Left renal pelvis (tissue), 4 donors: ENCODE measurements around the gene HACD2. TPM values are rescaled to one million over a fixed set of nuclear protein-coding genes. Genes with fewer than 3 reads are reported as not detected.
A peak's percentile ranks its signal among the peaks of the same experiment; 100 is the strongest.
"Not testable (repeated sequence)": the region's sequence is repeated elsewhere in the genome, so short reads cannot be mapped to it uniquely, and the experiment has no call there.

Experiments used
- DNase-seq, 4 donors: peaks; one replicate each; pipeline ENCODE4 v3.0.0-alpha.2; 2013; ENCODE audit warnings: low read depth in 4 of 4, low spot score in 3 of 4
- polyA plus RNA-seq, 4 donors: library from polyadenylated mRNA; unstranded; fragments of 120-200 nt; gene quantifications; one replicate each; pipeline ENCODE4 v1.2.1, GENCODE V29; 2013; ENCODE audit not compliant: insufficient read length in 4 of 4

Gene HACD2
- polyA plus RNA-seq, 4 donors: 28.5 to 52.1 (median 49.5) TPM

DNA sequence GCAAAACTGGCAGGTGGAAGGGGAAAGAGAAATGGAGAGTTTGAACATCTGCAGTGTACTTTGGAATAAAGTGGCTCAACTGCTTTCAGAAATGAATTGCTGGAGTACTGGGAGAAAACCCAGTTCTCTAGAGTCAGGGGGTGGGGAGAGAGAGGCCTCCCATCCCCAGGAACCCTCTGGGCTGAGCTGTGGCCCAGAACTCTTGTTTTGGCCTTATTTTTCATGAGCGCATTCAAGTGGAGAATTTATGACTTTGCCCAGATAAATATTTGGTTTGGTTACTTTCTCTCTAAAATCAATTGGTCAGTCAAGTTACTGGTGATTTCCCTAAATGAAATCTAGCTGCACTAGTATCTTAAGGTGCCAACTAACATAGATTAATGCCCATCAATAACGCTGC is 28.7 kb upstream of the HACD2 start:
- no peak for DNase-seq

- not testable (repeated sequence) for DNase-seq
Measured at GRCh38 chr3:123611674-123612073, 26.8 kb upstream of the HACD2 start.

DNA sequence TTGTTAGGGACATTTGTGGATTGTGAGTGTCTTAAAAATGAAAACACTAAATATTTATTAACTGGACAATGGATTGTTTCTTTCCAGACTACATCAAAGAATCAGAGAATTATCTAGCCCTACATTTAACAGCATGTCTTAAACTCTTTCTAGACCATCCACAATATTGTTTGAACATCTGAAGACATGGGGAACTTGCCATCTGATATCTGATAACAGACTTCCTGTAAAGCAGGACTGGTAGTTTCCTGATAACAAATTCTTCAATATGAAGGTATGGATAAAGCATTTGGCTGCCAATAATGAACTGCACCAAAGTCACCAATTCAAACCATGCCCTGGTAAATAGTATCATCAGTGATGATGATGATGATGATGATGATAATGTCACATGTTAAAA is 26.2 kb upstream of the HACD2 start:
- no peak for DNase-seq

GRCh38 chr3:123610331-123610730 is 25.5 kb upstream of the HACD2 start:
- no peak for DNase-seq

DNA sequence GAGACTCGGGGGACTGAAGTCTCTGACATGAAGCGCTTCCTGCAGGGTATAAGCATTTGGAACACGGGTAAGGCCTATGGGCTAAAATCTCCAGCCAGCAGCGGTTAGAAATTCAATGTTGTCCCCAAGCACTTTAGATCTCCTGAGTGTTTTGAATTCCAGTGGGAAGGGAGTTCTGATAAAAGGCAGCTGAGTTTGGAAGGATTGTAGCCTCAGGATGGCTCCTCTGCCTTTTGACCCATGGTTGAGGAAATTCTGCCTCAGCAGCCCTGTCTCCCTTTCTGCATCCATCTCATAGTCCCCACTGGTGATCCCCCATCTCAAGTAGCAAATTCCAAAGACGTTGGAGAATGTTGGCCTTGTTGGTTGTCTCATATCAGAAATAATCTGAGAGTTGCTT is 24.2 kb upstream of the HACD2 start:
- no peak for DNase-seq

DNA sequence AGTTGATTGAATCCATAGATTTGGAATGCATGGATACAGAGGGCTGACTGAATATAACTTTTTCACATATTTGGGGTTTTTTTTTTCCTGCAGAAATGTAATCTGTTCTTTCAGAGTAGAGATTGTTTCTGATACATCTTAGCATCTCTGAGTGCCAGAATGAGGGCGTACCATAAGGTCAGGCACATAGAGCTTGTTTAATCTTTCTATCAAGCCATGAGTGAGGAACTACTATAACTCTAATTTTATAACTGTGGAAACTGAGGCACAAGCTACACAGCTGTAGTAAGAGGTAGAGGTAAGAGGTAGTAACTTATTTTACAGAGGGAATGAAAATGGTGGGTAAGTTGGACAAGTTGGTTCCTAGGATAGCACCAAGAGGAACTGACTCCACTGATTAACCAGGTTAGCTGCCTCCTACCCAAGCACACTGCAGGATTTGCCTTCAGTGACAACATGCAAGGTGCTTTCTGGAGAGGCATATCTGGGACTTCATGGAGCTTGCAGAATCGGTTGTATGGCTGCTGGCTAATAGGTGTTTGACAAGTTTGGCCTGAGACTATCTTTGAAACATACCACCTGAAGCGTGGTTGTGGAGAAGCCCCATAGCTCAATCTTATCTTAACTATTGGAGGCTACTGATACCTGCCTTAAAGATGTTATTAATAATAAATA is 23.5 kb upstream of the HACD2 start:
- no peak for DNase-seq

DNA sequence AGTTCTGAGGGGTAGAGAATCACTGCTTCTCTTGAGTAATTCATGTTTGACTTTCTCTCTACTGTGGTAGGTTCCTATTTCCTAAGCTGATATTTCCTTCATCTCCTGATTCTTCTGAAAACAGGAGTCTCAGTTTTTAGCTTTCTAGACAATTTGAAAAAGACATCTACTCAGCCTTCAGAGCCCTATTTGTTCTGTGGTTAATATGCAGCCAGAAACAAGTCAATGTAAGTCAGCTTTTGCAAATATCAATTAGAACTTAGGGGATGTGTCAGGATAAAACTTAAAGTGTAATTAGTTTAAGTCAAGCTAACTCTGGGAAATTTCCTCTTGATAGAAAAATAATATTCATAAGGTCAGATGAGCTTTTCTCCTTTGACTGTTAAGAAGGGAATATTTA is 21.7 kb upstream of the HACD2 start:
- no peak for DNase-seq

DNA sequence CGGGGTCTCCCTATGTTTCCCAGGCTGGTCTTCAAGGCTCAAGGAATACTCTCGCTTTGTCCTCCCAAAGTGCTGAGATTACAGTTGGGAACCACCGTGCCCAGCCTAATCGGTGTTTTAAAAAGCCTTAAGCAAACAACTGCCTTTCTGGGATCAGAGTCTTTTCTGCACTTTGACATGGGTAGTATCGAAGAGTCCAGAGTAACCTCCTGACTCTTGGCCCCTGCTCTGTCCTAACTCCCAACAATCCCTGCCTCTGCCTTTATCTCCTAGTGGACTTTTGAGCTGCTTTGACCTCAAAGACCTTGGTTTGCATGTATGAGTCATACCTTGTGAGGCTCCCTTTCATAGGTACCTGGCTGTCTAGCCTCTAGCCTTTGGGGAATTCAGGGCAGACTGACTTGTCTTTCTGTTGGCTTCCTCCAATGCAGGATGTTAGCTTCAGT is 21.0 kb upstream of the HACD2 start:
- DNase-seq: no peak

DNA sequence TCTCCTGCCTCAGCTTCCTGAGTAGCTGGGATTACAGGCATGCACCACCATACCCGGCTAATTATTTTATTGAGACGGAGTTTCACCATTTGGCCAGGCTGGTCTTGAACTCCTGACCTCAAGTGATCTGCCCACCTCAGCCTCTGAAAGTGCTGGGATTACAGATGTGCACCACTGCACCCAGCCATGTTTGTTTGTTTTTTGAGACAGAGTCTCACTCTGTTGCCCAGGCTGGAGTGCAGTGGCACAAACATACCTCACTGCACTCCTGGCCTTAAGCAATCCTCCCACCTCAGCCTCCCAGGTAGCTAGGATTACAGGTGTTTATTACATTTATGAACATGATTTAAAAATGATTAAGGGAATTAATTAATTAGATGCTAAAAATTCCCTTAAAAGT is 18.3 kb upstream of the HACD2 start:
- DNase-seq: not testable (repeated sequence)

DNA sequence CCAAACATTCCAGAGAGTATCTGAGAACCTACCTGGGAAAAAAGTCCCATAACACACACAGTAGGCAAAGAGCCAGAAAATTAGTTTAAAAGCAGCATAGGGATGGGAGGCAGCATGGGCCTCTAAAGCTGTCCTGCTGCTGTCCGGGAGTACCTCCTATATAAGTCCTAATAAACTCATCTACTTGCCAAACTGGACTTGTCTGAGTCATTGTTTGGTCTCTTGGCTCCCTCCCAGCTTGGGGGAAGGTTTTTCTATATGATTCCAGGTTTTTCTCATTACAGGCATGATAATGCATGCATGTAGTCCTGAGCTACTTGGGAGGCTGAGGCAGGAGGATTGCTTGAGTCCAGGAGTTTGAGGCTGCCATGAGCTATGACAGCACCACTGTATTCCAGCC is 17.5 kb upstream of the HACD2 start:
- DNase-seq: no peak

DNA sequence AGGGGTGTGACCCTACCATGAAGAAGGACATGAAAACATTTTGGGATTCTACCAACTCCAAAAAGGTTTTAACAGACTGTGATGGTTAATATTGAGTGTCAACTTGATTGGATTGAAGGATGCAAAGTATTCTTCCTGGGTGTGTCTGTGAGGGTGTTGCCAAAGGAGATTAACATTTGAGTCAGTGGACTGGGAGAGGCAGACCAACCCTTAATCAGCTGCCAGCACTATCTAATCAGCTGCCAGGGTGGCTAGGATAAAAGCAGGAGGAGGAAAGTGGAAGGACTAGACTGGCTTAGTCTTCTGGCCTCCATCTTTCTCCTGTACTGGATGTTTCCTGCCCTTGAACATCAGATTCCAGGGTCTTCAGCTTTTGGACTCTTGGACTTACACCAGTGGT is 16.0 kb upstream of the HACD2 start:
- not testable (repeated sequence) for DNase-seq

DNA sequence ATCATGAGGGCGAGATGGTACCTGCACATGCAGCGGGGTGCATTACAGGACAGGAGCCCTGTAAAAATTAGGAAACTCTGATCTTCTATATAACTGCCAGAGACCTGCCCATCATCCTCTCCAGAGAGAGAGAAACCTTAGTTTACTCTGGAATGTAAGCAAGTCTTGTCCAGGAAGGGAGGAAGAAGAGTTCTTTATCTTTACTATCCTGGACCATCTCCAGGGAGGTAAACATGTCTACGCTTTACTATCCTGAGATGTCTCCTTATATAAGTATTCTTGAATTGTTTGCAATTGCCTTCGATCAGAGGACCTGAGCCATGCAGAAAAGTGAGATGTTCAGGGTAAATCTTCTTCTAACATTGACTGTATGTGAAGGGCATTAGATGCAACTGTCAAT is 12.7 kb upstream of the HACD2 start:
- no peak for DNase-seq

GRCh38 chr3:123595396-123596180 is 10.7 kb upstream of the HACD2 start:
- no peak for DNase-seq

GRCh38 chr3:123593381-123593780 is 8.5 kb upstream of the HACD2 start:
- no peak for DNase-seq

- no peak for DNase-seq
Measured at GRCh38 chr3:123590685-123591450, 6.0 kb upstream of the HACD2 start.

- no peak for DNase-seq
Measured at GRCh38 chr3:123587401-123587800, 2.5 kb upstream of the HACD2 start.

DNA sequence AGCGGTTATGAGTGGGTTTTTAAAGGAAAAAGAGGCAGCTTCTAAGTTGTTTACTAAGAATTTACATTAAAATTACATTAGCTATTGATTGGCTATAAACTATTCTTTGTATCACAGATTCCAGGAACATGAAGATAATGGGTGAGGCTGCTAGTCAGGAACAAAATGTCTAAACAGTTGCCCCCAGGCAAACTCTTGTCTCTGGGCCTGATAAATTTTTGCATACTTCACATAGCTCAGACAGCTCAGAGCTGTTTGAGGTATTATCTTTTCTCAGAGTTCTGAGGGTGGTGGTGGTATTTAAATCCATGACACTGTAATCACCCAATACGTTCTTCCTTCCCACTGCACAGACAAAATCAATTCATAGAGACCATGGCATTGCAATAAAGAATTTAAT is 2.1 kb upstream of the HACD2 start:
- DNase-seq: no peak

DNA sequence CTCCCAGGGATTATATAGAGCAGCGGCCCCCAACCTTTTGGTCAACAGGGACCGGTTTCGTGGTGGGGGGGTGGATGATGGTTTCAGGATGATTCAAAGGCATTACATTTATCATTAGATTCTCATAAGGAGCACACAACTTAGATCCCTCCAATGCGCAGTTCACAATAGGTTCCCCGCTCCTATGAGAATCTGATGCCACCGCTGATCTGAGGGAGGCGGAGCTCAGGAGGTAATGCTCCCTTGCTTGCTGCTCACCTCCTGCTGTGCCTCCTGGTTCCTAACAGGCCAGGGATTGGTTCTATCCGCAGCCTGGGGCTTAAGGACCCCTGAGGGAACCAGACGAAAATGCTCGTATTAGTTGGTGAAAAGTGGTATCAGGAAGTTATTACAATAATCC is 1.3 kb upstream of the HACD2 start:
- DNase-seq: peak in 2 of 4 donors; percentile 31 to 33

DNA sequence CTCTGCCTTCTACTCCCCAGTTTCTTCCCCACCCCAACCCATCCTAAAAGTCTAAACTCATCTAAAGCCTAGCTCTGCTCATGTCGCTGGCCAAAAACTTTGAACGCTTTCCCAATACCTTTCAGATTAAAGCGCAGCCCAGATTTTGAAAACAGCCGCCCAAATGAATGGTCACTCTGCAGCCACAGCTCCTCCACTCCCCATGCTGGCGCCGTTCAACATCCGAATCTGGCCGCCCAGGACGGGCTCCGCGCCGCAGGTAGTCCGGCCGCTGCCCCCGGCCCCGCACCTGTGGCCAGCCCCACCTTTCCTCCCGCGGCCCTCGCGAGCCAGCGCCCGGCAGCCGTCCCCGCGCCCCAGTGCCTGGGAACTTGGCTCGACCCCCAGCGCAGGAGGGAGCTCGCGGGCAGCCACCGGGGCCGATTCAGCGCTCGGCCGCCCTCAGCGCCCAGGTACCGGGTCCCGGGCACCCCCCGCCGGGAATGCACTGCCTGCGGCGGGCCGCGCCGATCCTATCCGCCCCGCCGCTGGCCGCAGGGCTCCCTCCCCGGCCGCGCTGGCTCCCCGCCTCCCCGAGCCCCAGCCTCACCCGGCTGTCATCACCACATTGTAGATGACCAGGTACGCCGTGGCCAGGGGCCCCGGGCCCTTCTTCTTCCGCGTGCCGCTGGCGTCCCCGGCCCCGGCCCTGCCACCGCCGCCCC is 417 bp downstream of the HACD2 start:
- DNase-seq: peak in 3 of 4 donors; percentile 5 to 30 (median 10)

DNA sequence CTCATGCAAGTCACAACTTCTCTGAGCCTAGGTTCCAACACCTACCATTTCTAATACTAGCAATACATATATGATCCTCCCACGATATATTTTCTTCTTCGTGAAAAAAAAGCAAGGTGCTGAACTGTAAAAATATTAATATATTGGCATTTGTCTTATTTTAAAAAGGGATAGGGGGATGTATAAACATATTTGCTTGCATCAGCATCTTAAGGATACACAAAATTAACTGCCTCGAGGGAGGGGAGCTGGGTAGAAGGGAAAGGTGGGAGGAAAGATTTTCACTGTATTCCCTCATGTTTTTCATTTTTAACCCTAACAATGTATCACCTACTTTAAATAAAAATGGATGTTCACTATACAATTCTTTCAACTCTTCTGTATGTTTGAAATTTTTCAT is 1.3 kb downstream of the HACD2 start:
- no peak for DNase-seq

DNA sequence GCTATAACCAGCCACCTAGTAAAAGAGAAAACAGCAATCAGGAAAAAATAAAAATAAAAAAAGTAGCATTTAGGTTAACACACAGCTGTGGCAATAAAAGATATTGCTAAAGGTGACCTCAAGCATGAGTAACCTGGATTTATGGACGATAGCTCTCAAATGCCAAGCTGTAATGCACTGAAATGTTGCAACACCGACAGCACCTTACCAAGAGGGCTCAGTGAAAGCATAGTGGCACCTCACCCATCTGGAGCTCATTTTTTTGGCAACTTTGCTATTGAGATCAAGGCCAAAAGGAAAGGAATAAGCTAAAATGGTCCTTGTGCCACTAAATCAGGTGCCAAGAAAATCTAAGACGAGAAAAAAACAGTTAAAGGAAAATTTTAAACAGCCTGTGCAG is 2.5 kb downstream of the HACD2 start:
- no peak for DNase-seq
